Measurements from ENCODE around the gene PPIL6.

DNA sequence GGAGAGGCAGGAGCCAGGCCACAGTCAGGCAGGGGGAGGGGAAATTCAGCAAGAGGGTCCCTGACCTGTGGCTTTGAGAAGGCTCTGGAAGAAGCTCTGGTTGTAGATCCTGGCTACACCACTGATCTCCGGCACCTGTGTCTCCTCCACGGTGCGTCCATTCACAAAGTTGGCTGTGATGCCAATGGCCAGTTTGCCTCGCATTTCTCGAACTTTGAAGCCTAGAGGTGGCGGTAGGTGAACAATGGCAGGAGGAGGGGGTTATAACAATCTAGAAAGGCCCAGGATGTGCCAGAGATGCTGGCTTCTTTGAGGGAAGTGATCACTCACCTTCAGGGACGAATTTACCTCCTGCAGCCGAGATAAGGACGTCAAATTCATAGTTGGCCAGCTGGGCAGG is 11.8 kb upstream of the PPIL6 start:
- TF ChIP-seq EZH2 (optimal IDR thresholded peaks at IDR 0.05; ENCODE audit: low read depth, low read length) = no peak
- TF ChIP-seq, protein P1, sequence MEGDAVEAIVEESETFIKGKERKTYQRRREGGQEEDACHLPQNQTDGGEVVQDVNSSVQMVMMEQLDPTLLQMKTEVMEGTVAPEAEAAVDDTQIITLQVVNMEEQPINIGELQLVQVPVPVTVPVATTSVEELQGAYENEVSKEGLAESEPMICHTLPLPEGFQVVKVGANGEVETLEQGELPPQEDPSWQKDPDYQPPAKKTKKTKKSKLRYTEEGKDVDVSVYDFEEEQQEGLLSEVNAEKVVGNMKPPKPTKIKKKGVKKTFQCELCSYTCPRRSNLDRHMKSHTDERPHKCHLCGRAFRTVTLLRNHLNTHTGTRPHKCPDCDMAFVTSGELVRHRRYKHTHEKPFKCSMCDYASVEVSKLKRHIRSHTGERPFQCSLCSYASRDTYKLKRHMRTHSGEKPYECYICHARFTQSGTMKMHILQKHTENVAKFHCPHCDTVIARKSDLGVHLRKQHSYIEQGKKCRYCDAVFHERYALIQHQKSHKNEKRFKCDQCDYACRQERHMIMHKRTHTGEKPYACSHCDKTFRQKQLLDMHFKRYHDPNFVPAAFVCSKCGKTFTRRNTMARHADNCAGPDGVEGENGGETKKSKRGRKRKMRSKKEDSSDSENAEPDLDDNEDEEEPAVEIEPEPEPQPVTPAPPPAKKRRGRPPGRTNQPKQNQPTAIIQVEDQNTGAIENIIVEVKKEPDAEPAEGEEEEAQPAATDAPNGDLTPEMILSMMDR (IDR thresholded peaks at IDR 0.05; ENCODE audit: low read length) = no peak
- no peak for TF ChIP-seq EZH2phosphoT487 (IDR thresholded peaks at IDR 0.05; ENCODE audit: low read length)

Measured in MM.1S (cell line).